ENCODE data around the gene TOM1.

GRCh38 chr22:35301372-35301874 is 1.7 kb downstream of the TOM1 start:
- no peak for TF ChIP-seq CTCF (conservative IDR thresholded peaks at IDR 0.05; ENCODE audit: low read depth, low read length)
- TF ChIP-seq EZH2 (IDR thresholded peaks at IDR 0.05; ENCODE audit: low read length, unreplicated experiment), result no peak
- TF ChIP-seq EZH2phosphoT487 (IDR thresholded peaks at IDR 0.05; ENCODE audit: borderline replicate concordance, low read length), result no peak
